SK-N-SH (cell line): ENCODE results near the gene IL16. TPM values are rescaled to one million over a fixed set of nuclear protein-coding genes. Genes with fewer than 3 reads are reported as not detected.

ENCODE experiments used
- CTCF ChIA-PET: fragments of 300-600, 350-600 bp; formaldehyde crosslinking; extraction: SDS; loops from one replicate; lab custom pipeline; 2021; lab: Yijun Ruan, JAX
- POLR2A ChIA-PET: fragments of 350-600 bp; sonication (Branson Sonifier 250); formaldehyde crosslinking; extraction: SDS; loops from one replicate; lab custom pipeline; 2020; ENCODE audit warnings: antibody characterized with exemption, inconsistent platforms; lab: Yijun Ruan, JAX
- DNase-seq: peaks from one replicate; pipeline ENCODE4 v3.0.0; 2012
- H2AFZ ChIP-seq: fragments of 200-600 bp; sonication (generic); 2 replicates; pipeline ENCODE4 v1.8.1; 2016; ENCODE audit warnings: antibody characterized with exemption, mild to moderate bottlenecking, low read depth
- H3F3A ChIP-seq: fragments of 200-600 bp; sonication (generic); replicated peaks from 2 replicates; pipeline ENCODE3; 2016; ENCODE audit warnings: antibody characterized with exemption, mild to moderate bottlenecking; ENCODE audit not compliant: insufficient read depth
- H3K27ac ChIP-seq, 2 experiments: fragments of 200-500 bp in 1 of 2; fragments of 200-600 bp in 1 of 2; sonication (Bioruptor generic) in 1 of 2; sonication (generic), shearing (Covaris generic) in 1 of 2; 2 replicates each; pipeline versions ENCODE4 v1.5.1 to v1.6.1; 2014 to 2016; ENCODE audit warnings: low read depth in 2 of 2, inconsistent platforms in 1 of 2, low read length in 1 of 2, mild to moderate bottlenecking in 1 of 2, mixed read lengths in 1 of 2
- H3K27me3 ChIP-seq: fragments of 200-600 bp; sonication (generic), shearing (Covaris generic); 2 replicates; pipeline ENCODE4 v1.6.1; 2016; ENCODE audit warnings: mixed run types; ENCODE audit not compliant: insufficient read depth
- H3K36me3 ChIP-seq, 2 experiments: fragments of 200-500 bp in 1 of 2; fragments of 200-600 bp in 1 of 2; sonication (Bioruptor generic) in 1 of 2; sonication (generic) in 1 of 2; replicated peaks in 1 of 2; 2 replicates each; pipeline versions ENCODE3 to v1.5.1; 2014 to 2016; ENCODE audit warnings: low read length in 1 of 2, mild to moderate bottlenecking in 1 of 2; ENCODE audit not compliant: insufficient read depth in 2 of 2, control insufficient read depth in 1 of 2
- H3K4me1 ChIP-seq, 2 experiments: fragments of 200-500 bp in 1 of 2; fragments of 200-600 bp in 1 of 2; sonication (Bioruptor generic) in 1 of 2; sonication (generic), shearing (Covaris generic) in 1 of 2; 2 replicates each; pipeline versions ENCODE4 v1.5.1 to v1.6.1; 2014 to 2016; ENCODE audit warnings: low read depth in 1 of 2, low read length in 1 of 2, mixed run types in 1 of 2; ENCODE audit not compliant: insufficient read depth in 2 of 2, control insufficient read depth in 1 of 2
- H3K4me2 ChIP-seq: fragments of 200-600 bp; sonication (generic), shearing (Covaris generic); 2 replicates; pipeline ENCODE4 v1.6.1; 2017; ENCODE audit warnings: mixed run types
- H3K4me3 ChIP-seq, 2 experiments: fragments of 200-500 bp in 1 of 2; fragments of 200-600 bp in 1 of 2; sonication (Bioruptor generic) in 1 of 2; sonication (generic), shearing (Covaris generic) in 1 of 2; 2 replicates each; pipeline versions ENCODE4 v1.5.1 to v1.8.1; 2014 to 2016; ENCODE audit warnings: low read depth in 2 of 2, inconsistent platforms in 1 of 2, low read length in 1 of 2, mild to moderate bottlenecking in 1 of 2, mixed read lengths in 1 of 2, moderate library complexity in 1 of 2
- H3K79me2 ChIP-seq: fragments of 200-600 bp; sonication (generic); 2 replicates; pipeline ENCODE4 v1.8.1; 2017; ENCODE audit warnings: mild to moderate bottlenecking; ENCODE audit not compliant: insufficient read depth
- H3K9ac ChIP-seq: fragments of 200-600 bp; sonication (generic); 2 replicates; pipeline ENCODE4 v1.6.1; 2017; ENCODE audit warnings: mixed run types
- H3K9me2 ChIP-seq: fragments of 200-600 bp; sonication (generic); 2 replicates; pipeline ENCODE4 v1.6.1; 2017; ENCODE audit warnings: mixed run types
- H3K9me3 ChIP-seq: fragments of 200-600 bp; sonication (generic); 2 replicates; pipeline ENCODE4 v1.6.1; 2017; ENCODE audit warnings: mixed run types, mild to moderate bottlenecking, moderate library complexity
- H4K20me1 ChIP-seq: fragments of 200-600 bp; sonication (generic); 2 replicates; pipeline ENCODE4 v1.6.1; 2017; ENCODE audit warnings: mild to moderate bottlenecking, mixed run types; ENCODE audit not compliant: insufficient read depth
- CHD2 ChIP-seq: fragments of 150-350 bp; IDR thresholded peaks from 2 replicates; pipeline ENCODE4 v1.6.1; 2018; ENCODE audit warnings: low read length; ENCODE audit not compliant: partially characterized antibody
- ELF1 ChIP-seq: IDR thresholded peaks from 2 replicates; pipeline ENCODE4 v1.4.0; 2012
- EP300 ChIP-seq, 2 experiments: IDR thresholded peaks; 2 replicates each; pipeline versions ENCODE4 v1.4.0 to v1.6.1; 2012; ENCODE audit warnings: borderline replicate concordance in 1 of 2, low read depth in 1 of 2, low read length in 1 of 2
- EZH2phosphoT487 ChIP-seq: fragments of 200-600 bp; sonication (generic); IDR thresholded peaks from 2 replicates; pipeline ENCODE4 v1.6.1; 2017; ENCODE audit warnings: low read depth, mixed run types, mild to moderate bottlenecking, antibody characterized with exemption, moderate library complexity, borderline replicate concordance
- FOSL2 ChIP-seq: IDR thresholded peaks from 2 replicates; pipeline ENCODE4 v1.4.0; 2012; ENCODE audit warnings: low read depth, mild to moderate bottlenecking, moderate library complexity, borderline replicate concordance
- FOXM1 ChIP-seq: IDR thresholded peaks from 2 replicates; pipeline ENCODE4 v1.4.0; 2012; ENCODE audit warnings: low read depth, mild to moderate bottlenecking
- GABPA ChIP-seq: IDR thresholded peaks from 2 replicates; pipeline ENCODE4 v1.4.0; 2012; ENCODE audit warnings: low read depth, mild to moderate bottlenecking
- GATA2 ChIP-seq: sonication (generic); formaldehyde crosslinking; IDR thresholded peaks from 2 replicates; pipeline ENCODE4 v1.5.0; 2020; ENCODE audit warnings: mild to moderate bottlenecking, missing genetic modification reagents
- MEF2A ChIP-seq: IDR thresholded peaks from 2 replicates; pipeline ENCODE4 v1.4.0; 2012; ENCODE audit warnings: low read depth, borderline replicate concordance
- MXI1 ChIP-seq: IDR thresholded peaks from 2 replicates; pipeline ENCODE4 v1.6.1; 2012; ENCODE audit warnings: mild to moderate bottlenecking, low read depth, low read length, improper control_type of control experiment
- NFIC ChIP-seq: IDR thresholded peaks from 2 replicates; pipeline ENCODE4 v1.4.0; 2012; ENCODE audit warnings: borderline replicate concordance
- RXRA ChIP-seq: IDR thresholded peaks from 2 replicates; pipeline ENCODE4 v1.4.0; 2012; ENCODE audit warnings: low read depth, mild to moderate bottlenecking, borderline replicate concordance
- TAF1 ChIP-seq: IDR thresholded peaks from 2 replicates; pipeline ENCODE4 v1.6.1; 2012; ENCODE audit warnings: low read depth, mild to moderate bottlenecking, low read length, moderate library complexity, borderline replicate concordance
- TEAD4 ChIP-seq: IDR thresholded peaks from 2 replicates; pipeline ENCODE4 v1.4.0; 2012; ENCODE audit warnings: mild to moderate bottlenecking, borderline replicate concordance; ENCODE audit not compliant: insufficient read depth
- WGBS: methylation state at CpG from one replicate; pipeline ENCODE4 v1.1.6; 2017; ENCODE audit warnings: low lambda C conversion rate; 5-methylcytosine and 5-hydroxymethylcytosine counted together
- polyA plus RNA-seq, 3 experiments: library from polyadenylated mRNA; depleted of rRNA; stranded (reverse); fragments of >200 nt; gene quantifications; 2 replicates each; pipeline ENCODE4 v1.2.3, GENCODE V29; 2012
- TF ChIP-seq, protein P1 (sequence below): IDR thresholded peaks from 2 replicates; pipeline ENCODE4 v1.4.0; 2012; ENCODE audit warnings: low read depth, borderline replicate concordance
- TF ChIP-seq, protein P2 (sequence below): IDR thresholded peaks from 2 replicates; pipeline ENCODE4 v1.4.0; 2012; ENCODE audit warnings: low read depth
- TF ChIP-seq, protein P3 (sequence below): fragments of 200-600 bp; sonication (generic); IDR thresholded peaks from 2 replicates; pipeline ENCODE4 v1.6.1; 2017; ENCODE audit warnings: antibody characterized with exemption, mild to moderate bottlenecking, moderate library complexity
- TF ChIP-seq, protein P4 (sequence below): IDR thresholded peaks from 2 replicates; pipeline ENCODE4; 2012
- TF ChIP-seq, protein P5 (sequence below): fragments of 150-350 bp; IDR thresholded peaks from 2 replicates; pipeline ENCODE4 v1.6.1; 2016; ENCODE audit warnings: mild to moderate bottlenecking, low read depth, low read length
- TF ChIP-seq, protein P6 (sequence below): fragments of 150-350 bp; IDR thresholded peaks from 2 replicates; pipeline ENCODE4 v1.6.1; 2017; ENCODE audit warnings: antibody characterized with exemption, low read length, low read depth, borderline replicate concordance

Gene IL16
- polyA plus RNA-seq, 1 of the 3 experiments (the other 2 are of a cell fraction) = not detected

DNA sequence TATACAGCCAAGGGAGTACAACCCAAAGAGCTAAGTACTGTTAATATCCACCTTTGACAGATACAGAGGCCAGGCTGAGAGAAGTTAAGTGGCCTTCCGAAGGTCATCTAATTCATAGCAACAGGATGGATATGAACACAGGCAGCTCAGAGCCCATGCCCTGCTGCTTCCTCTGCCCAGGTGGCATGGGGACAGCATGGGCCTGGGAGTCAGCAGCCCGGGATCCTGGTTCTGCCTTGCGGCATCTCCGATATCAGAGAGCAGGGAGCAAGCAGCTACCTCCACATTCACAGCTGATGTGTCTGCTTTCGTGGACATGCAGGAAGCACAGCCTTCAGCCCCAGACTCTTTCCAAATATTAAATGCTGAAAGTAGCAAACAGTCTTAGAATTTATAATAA is 71.7 kb downstream of the IL16 start:
- H3K9ac ChIP-seq = no peak overlapping the region
- H4K20me1 ChIP-seq = no peaks in the 10 kb centered on the region
- H3K4me2 ChIP-seq = no peak overlapping the region
- no peaks in the 10 kb centered on the region for H3K9me3 ChIP-seq
- no peaks in the 10 kb centered on the region for H3K36me3 ChIP-seq
- H3K9me2 ChIP-seq = no peaks in the 10 kb centered on the region
- CTCF ChIA-PET = interaction anchor here (2.8 to 8.5 kb wide), 8 partner anchors 13 to 164 kb away, joined by 28 to 451 read pairs (median 56); no protein-coding TSS in a partner anchor
- POLR2A ChIA-PET = no interaction called here
- no peaks in the 10 kb centered on the region for H3K79me2 ChIP-seq
- DNase-seq = no peak
- peaks cover 5 to 11% of the 10 kb centered on the region in 2 experiments; a peak in 2 of 4 replicates for H3K4me1 ChIP-seq
- no peak overlapping the region for H2AFZ ChIP-seq
- H3K4me3 ChIP-seq = no peak overlapping the region
- H3K27ac ChIP-seq = no peak overlapping the region
- peaks cover 11% of the 10 kb centered on the region; the same call in 1 of the 2 replicates for H3K27me3 ChIP-seq
- WGBS = 29% methylated on average over 2 of the region's 5 CpGs
- no peak for TF ChIP-seq CHD2
- TF ChIP-seq, protein P1, sequence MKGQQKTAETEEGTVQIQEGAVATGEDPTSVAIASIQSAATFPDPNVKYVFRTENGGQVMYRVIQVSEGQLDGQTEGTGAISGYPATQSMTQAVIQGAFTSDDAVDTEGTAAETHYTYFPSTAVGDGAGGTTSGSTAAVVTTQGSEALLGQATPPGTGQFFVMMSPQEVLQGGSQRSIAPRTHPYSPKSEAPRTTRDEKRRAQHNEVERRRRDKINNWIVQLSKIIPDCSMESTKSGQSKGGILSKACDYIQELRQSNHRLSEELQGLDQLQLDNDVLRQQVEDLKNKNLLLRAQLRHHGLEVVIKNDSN = no peak
- TF ChIP-seq, protein P2, sequence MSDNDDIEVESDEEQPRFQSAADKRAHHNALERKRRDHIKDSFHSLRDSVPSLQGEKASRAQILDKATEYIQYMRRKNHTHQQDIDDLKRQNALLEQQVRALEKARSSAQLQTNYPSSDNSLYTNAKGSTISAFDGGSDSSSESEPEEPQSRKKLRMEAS = no peak
- no peak for TF ChIP-seq TAF1
- no peak for TF ChIP-seq RXRA
- no peak for TF ChIP-seq GABPA
- no peak for TF ChIP-seq EZH2phosphoT487
- TF ChIP-seq, protein P3, sequence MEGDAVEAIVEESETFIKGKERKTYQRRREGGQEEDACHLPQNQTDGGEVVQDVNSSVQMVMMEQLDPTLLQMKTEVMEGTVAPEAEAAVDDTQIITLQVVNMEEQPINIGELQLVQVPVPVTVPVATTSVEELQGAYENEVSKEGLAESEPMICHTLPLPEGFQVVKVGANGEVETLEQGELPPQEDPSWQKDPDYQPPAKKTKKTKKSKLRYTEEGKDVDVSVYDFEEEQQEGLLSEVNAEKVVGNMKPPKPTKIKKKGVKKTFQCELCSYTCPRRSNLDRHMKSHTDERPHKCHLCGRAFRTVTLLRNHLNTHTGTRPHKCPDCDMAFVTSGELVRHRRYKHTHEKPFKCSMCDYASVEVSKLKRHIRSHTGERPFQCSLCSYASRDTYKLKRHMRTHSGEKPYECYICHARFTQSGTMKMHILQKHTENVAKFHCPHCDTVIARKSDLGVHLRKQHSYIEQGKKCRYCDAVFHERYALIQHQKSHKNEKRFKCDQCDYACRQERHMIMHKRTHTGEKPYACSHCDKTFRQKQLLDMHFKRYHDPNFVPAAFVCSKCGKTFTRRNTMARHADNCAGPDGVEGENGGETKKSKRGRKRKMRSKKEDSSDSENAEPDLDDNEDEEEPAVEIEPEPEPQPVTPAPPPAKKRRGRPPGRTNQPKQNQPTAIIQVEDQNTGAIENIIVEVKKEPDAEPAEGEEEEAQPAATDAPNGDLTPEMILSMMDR = no peak
- no peak for TF ChIP-seq FOXM1
- TF ChIP-seq ELF1 = no peak
- no peak for TF ChIP-seq NFIC
- no peak for TF ChIP-seq MEF2A
- TF ChIP-seq FOSL2 = no peak
- TF ChIP-seq, protein P4, sequence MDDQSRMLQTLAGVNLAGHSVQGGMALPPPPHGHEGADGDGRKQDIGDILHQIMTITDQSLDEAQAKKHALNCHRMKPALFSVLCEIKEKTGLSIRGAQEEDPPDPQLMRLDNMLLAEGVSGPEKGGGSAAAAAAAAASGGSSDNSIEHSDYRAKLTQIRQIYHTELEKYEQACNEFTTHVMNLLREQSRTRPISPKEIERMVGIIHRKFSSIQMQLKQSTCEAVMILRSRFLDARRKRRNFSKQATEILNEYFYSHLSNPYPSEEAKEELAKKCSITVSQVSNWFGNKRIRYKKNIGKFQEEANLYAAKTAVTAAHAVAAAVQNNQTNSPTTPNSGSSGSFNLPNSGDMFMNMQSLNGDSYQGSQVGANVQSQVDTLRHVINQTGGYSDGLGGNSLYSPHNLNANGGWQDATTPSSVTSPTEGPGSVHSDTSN = no peak
- TF ChIP-seq, protein P5, sequence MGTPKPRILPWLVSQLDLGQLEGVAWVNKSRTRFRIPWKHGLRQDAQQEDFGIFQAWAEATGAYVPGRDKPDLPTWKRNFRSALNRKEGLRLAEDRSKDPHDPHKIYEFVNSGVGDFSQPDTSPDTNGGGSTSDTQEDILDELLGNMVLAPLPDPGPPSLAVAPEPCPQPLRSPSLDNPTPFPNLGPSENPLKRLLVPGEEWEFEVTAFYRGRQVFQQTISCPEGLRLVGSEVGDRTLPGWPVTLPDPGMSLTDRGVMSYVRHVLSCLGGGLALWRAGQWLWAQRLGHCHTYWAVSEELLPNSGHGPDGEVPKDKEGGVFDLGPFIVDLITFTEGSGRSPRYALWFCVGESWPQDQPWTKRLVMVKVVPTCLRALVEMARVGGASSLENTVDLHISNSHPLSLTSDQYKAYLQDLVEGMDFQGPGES = no peak
- TF ChIP-seq EP300 (IDR thresholded peaks at IDR 0.05; ENCODE audit: borderline replicate concordance in 1 of 2, low read depth in 1 of 2, low read length in 1 of 2) = no peak
- TF ChIP-seq GATA2 (CRISPR knock-in tag) = no peak
- TF ChIP-seq, protein P6, sequence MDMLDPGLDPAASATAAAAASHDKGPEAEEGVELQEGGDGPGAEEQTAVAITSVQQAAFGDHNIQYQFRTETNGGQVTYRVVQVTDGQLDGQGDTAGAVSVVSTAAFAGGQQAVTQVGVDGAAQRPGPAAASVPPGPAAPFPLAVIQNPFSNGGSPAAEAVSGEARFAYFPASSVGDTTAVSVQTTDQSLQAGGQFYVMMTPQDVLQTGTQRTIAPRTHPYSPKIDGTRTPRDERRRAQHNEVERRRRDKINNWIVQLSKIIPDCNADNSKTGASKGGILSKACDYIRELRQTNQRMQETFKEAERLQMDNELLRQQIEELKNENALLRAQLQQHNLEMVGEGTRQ = no peak
- TF ChIP-seq TEAD4 = no peak
- TF ChIP-seq MXI1 = no peak
- no peaks in the 10 kb centered on the region for H3F3A ChIP-seq
